Muscle layer of colon (tissue), 2 donors: ENCODE data around the gene CUTC.

Experiments used
- H3K27ac ChIP-seq: one replicate; pipeline ENCODE4 v1.7.0; 2013; ENCODE audit warnings: low read depth, mild to moderate bottlenecking, low read length, moderate library complexity
- H3K27me3 ChIP-seq, 2 donors: one replicate each; pipeline ENCODE4 v1.7.0; 2013; ENCODE audit warnings: low read length in 2 of 2, mild to moderate bottlenecking in 2 of 2; ENCODE audit not compliant: insufficient read depth in 2 of 2, control insufficient read depth in 1 of 2
- H3K36me3 ChIP-seq: one replicate; pipeline ENCODE4 v1.7.0; 2013; ENCODE audit warnings: mild to moderate bottlenecking, low read length; ENCODE audit not compliant: insufficient read depth
- H3K4me1 ChIP-seq: one replicate; pipeline ENCODE4 v1.7.0; 2013; ENCODE audit warnings: mild to moderate bottlenecking, low read length; ENCODE audit not compliant: insufficient read depth
- H3K4me3 ChIP-seq, 2 donors: one replicate each; pipeline ENCODE4 v1.7.0; 2013; ENCODE audit warnings: low read length in 2 of 2, low read depth in 1 of 2, mild to moderate bottlenecking in 1 of 2, moderate library complexity in 1 of 2
- H3K9ac ChIP-seq: one replicate; pipeline ENCODE4 v1.7.0; 2013; ENCODE audit warnings: low read length
- H3K9me3 ChIP-seq: one replicate; pipeline ENCODE4 v1.7.0; 2013; ENCODE audit warnings: mild to moderate bottlenecking, low read length
- donor health status: abdominal sarcoma.
- donor health status: Adenocarcinoma of cecum.

Gene CUTC

GRCh38 chr10:99787311-99787710 is 55.3 kb downstream of the CUTC start:
- H3K9me3 ChIP-seq: no peaks in the 10 kb centered on the region

GRCh38 chr10:99787782-99788445 is 55.9 kb downstream of the CUTC start:
- no peaks in the 10 kb centered on the region for H3K36me3 ChIP-seq
- no peak overlapping the region for H3K4me3 ChIP-seq
- H3K27ac ChIP-seq: peak overlapping the region; percentile 32
- H3K9me3 ChIP-seq: no peaks in the 10 kb centered on the region
- H3K9ac ChIP-seq: no peak overlapping the region
- H3K4me1 ChIP-seq: no peaks in the 10 kb centered on the region
- H3K27me3 ChIP-seq: no peaks in the 10 kb centered on the region

More at GRCh38 chr10:99787311-99787710, 55.3 kb downstream of the CUTC start:
- Histone ChIP-seq H3K27ac (no peak overlapping the region), H3K4me1 (no peaks in the 10 kb centered on the region), H3K9ac (no peak overlapping the region), H3K4me3 (no peak overlapping the region), H3K36me3 (no peaks in the 10 kb centered on the region), H3K27me3 (no peaks in the 10 kb centered on the region)

- Histone ChIP-seq H3K9ac (no peak overlapping the region), H3K4me1 (no peaks in the 10 kb centered on the region), H3K27ac (peak overlapping the region; percentile 32), H3K4me3 (no peak overlapping the region), H3K27me3 (no peaks in the 10 kb centered on the region), H3K9me3 (no peaks in the 10 kb centered on the region), H3K36me3 (no peaks in the 10 kb centered on the region)
These were observed 56.7 kb downstream of the CUTC start for GRCh38 chr10:99788598-99789256.

- Histone ChIP-seq H3K9me3 (no peaks in the 10 kb centered on the region), H3K4me1 (no peaks in the 10 kb centered on the region), H3K9ac (no peak overlapping the region), H3K36me3 (no peaks in the 10 kb centered on the region), H3K4me3 (no peak overlapping the region), H3K27ac (no peak overlapping the region), H3K27me3 (no peaks in the 10 kb centered on the region)
These were observed 59.8 kb downstream of the CUTC start for GRCh38 chr10:99791831-99792230.

- Histone ChIP-seq H3K27ac (no peak overlapping the region), H3K9ac (no peak overlapping the region), H3K4me3 (no peak overlapping the region), H3K36me3 (no peaks in the 10 kb centered on the region), H3K27me3 (no peaks in the 10 kb centered on the region), H3K4me1 (no peaks in the 10 kb centered on the region), H3K9me3 (no peaks in the 10 kb centered on the region)
These were observed 61.8 kb downstream of the CUTC start for GRCh38 chr10:99793819-99794218.

- Histone ChIP-seq H3K27me3 (no peaks in the 10 kb centered on the region), H3K4me1 (no peaks in the 10 kb centered on the region), H3K9ac (no peak overlapping the region), H3K27ac (no peak overlapping the region), H3K9me3 (no peaks in the 10 kb centered on the region), H3K4me3 (no peak overlapping the region), H3K36me3 (no peaks in the 10 kb centered on the region)
These were observed 64.9 kb downstream of the CUTC start for GRCh38 chr10:99796928-99797327.

GRCh38 chr10:99798031-99798430 is 66.0 kb downstream of the CUTC start:
- Histone ChIP-seq H3K36me3 (no peaks in the 10 kb centered on the region), H3K4me1 (no peaks in the 10 kb centered on the region), H3K4me3 (no peak overlapping the region), H3K27me3 (no peaks in the 10 kb centered on the region), H3K9me3 (no peaks in the 10 kb centered on the region), H3K9ac (no peak overlapping the region), H3K27ac (no peak overlapping the region)

- no peaks in the 10 kb centered on the region for H3K36me3 ChIP-seq
- H3K4me3 ChIP-seq: no peak overlapping the region
- H3K9me3 ChIP-seq: no peaks in the 10 kb centered on the region
- no peaks in the 10 kb centered on the region for H3K27me3 ChIP-seq
- no peaks in the 10 kb centered on the region for H3K4me1 ChIP-seq
- no peak overlapping the region for H3K9ac ChIP-seq
- H3K27ac ChIP-seq: no peak overlapping the region
These were observed 66.9 kb downstream of the CUTC start for GRCh38 chr10:99798920-99799319.

GRCh38 chr10:99799613-99800012 is 67.6 kb downstream of the CUTC start:
- Histone ChIP-seq H3K27me3 (no peaks in the 10 kb centered on the region), H3K4me3 (no peak overlapping the region), H3K4me1 (no peaks in the 10 kb centered on the region), H3K27ac (no peak overlapping the region), H3K36me3 (no peaks in the 10 kb centered on the region), H3K9me3 (no peaks in the 10 kb centered on the region), H3K9ac (no peak overlapping the region)

GRCh38 chr10:99804471-99804870 is 72.4 kb downstream of the CUTC start:
- no peak overlapping the region for H3K4me3 ChIP-seq
- H3K27ac ChIP-seq: no peak overlapping the region
- no peak overlapping the region for H3K9ac ChIP-seq
- no peaks in the 10 kb centered on the region for H3K27me3 ChIP-seq
- no peaks in the 10 kb centered on the region for H3K9me3 ChIP-seq
- H3K4me1 ChIP-seq: peaks cover 1% of the 10 kb centered on the region
- no peaks in the 10 kb centered on the region for H3K36me3 ChIP-seq

GRCh38 chr10:99805190-99805589 is 73.2 kb downstream of the CUTC start:
- Histone ChIP-seq H3K27ac (no peak overlapping the region), H3K4me3 (no peak overlapping the region), H3K36me3 (no peaks in the 10 kb centered on the region), H3K27me3 (no peaks in the 10 kb centered on the region), H3K9me3 (no peaks in the 10 kb centered on the region), H3K9ac (no peak overlapping the region), H3K4me1 (peaks cover 6% of the 10 kb centered on the region)
